Measurements from ENCODE around the gene MYO1F. TPM values are rescaled to one million over a fixed set of nuclear protein-coding genes. Genes with fewer than 3 reads are reported as not detected.

The MYO1F gene
- total RNA-seq, 2 donors from 2014 or later: 270 to 305 TPM

DNA sequence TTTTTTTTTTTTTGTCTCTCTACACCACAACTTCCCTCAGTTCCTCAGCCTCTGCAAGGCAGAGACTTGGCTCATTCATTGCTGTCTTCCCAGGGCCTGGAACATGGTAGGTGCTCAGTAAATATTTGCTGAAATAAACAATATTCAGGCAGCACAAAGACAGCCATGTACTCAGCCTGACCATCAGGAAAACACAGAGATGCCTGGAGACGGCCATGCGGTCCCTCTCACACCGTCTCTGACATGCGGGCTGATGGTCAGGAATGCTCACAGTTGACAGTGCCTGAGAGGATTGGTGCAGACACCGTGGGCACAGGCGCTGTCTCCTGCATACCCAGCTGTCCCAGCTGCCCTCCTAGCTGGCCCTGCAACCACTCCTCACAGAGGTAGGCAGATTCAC lies 75.7 kb downstream of the MYO1F start:
- H3K27ac Mint-ChIP-seq: no peak overlapping the region
- H3K36me3 Mint-ChIP-seq (ENCODE audit: low read depth): no peaks in the 10 kb centered on the region
- H3K9me3 ChIP-seq (ENCODE audit: control insufficient read depth, low read length, poor library complexity, severe bottlenecking): no peaks in the 10 kb centered on the region
- DNase-seq (no peak), ATAC-seq (no peak)
- H3K4me1 Mint-ChIP-seq: peaks cover 15% of the 10 kb centered on the region
- no peak overlapping the region for H3K4me3 Mint-ChIP-seq
- H3K27me3 Mint-ChIP-seq: no peaks in the 10 kb centered on the region

- DNase-seq (no peak), ATAC-seq (no peak)
- no peaks in the 10 kb centered on the region for H3K27me3 Mint-ChIP-seq
- no peak overlapping the region for H3K4me3 Mint-ChIP-seq
- H3K36me3 Mint-ChIP-seq (ENCODE audit: low read depth): no peaks in the 10 kb centered on the region
- H3K9me3 ChIP-seq (ENCODE audit: control insufficient read depth, low read length, poor library complexity, severe bottlenecking): no peaks in the 10 kb centered on the region
- no peak overlapping the region for H3K27ac Mint-ChIP-seq
- H3K4me1 Mint-ChIP-seq: peaks cover 11% of the 10 kb centered on the region
These were observed 77.1 kb downstream of the MYO1F start for GRCh38 chr19:8500158-8500557.

DNA sequence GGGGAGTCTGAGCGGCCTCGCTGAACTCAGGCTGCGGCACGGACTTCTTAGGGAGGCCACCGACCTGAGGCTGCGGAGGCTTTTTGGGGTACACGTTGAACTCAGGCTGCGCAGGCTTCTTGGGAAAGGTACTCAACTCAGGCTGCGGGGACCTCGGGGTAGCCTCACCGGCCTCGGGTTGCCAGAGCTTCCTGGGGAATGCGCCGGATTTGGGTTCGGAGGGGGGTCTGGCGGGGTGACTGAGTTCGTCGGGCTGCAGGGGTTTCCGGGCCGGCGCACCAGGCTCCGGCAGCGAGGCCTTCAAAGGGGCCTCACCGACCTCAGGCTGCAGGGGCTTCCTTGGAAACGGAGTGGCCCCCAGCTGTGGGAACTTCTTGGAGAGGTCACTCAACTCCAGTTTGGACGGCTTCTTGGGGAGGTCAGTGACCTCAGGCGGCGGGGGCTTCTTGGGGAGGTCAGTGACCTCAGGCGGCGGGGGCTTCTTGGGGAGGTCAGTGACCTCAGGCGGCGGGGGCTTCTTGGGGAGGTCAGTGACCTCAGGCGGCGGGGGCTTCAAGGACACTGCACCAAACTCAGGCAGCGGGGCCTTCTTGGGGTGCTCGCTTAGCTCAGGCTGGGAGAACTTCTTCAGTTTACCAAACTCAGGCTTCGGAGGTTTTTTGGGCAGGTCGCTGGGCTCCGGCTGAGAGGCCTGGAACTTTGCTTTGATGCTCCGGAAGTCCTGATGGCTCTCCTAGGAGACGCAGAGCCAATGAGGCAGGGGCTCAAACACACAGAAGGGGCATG lies 78.0 kb downstream of the MYO1F start:
- H3K9me3 ChIP-seq (ENCODE audit: control insufficient read depth, low read length, poor library complexity, severe bottlenecking): no peaks in the 10 kb centered on the region
- no peak for DNase-seq
- H3K27me3 Mint-ChIP-seq: no peaks in the 10 kb centered on the region
- H3K27ac Mint-ChIP-seq: no peak overlapping the region
- H3K4me3 Mint-ChIP-seq: no peak overlapping the region
- ATAC-seq: no peak
- H3K4me1 Mint-ChIP-seq: peaks cover 11% of the 10 kb centered on the region
- H3K36me3 Mint-ChIP-seq (ENCODE audit: low read depth): no peaks in the 10 kb centered on the region

GRCh38 chr19:8498295-8498694 lies 78.9 kb downstream of the MYO1F start:
- no peak overlapping the region for H3K27ac Mint-ChIP-seq
- no peaks in the 10 kb centered on the region for H3K27me3 Mint-ChIP-seq
- no peak for ATAC-seq
- no peaks in the 10 kb centered on the region for H3K9me3 ChIP-seq (ENCODE audit: control insufficient read depth, low read length, poor library complexity, severe bottlenecking)
- H3K4me1 Mint-ChIP-seq: peaks cover 12% of the 10 kb centered on the region
- H3K36me3 Mint-ChIP-seq (ENCODE audit: low read depth): no peaks in the 10 kb centered on the region
- no peak for DNase-seq
- H3K4me3 Mint-ChIP-seq: no peak overlapping the region

- Mint-ChIP-seq H3K4me3 (no peak overlapping the region), H3K4me1 (peaks cover 6% of the 10 kb centered on the region), H3K27ac (peak overlapping the region; percentile 45), H3K36me3 (ENCODE audit: low read depth) (no peaks in the 10 kb centered on the region), H3K27me3 (no peaks in the 10 kb centered on the region)
- no peaks in the 10 kb centered on the region for H3K9me3 ChIP-seq (ENCODE audit: control insufficient read depth, low read length, poor library complexity, severe bottlenecking)
- ATAC-seq (peak; percentile 22), DNase-seq (no peak)
These were observed 83.1 kb downstream of the MYO1F start for GRCh38 chr19:8494158-8494557.

DNA sequence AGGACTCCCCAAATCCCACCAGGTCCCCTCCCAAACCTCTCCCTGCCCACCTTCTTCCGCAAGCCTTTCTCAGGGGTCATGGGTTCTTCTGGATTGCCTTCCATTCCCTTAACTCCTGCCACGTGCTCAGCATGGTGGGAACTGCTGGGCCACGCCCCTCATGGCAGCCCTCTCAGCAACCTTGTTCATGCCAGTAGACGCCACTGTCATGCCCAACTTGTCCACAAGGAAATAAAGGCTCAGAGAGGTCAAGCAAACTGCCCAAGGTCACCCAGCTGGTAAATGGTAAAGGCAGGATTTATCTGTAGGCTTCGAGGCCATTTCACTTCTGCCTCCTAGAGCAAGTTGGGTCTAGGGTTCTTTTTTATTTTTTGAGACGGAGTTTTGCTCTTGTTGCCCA lies 85.7 kb downstream of the MYO1F start:
- Mint-ChIP-seq H3K27ac (peak overlapping the region; percentile 78), H3K27me3 (no peaks in the 10 kb centered on the region), H3K4me1 (peaks cover 26% of the 10 kb centered on the region), H3K36me3 (ENCODE audit: low read depth) (peaks cover 3% of the 10 kb centered on the region), H3K4me3 (no peak overlapping the region)
- ATAC-seq (no peak), DNase-seq (no peak)
- no peaks in the 10 kb centered on the region for H3K9me3 ChIP-seq (ENCODE audit: control insufficient read depth, low read length, poor library complexity, severe bottlenecking)

DNA sequence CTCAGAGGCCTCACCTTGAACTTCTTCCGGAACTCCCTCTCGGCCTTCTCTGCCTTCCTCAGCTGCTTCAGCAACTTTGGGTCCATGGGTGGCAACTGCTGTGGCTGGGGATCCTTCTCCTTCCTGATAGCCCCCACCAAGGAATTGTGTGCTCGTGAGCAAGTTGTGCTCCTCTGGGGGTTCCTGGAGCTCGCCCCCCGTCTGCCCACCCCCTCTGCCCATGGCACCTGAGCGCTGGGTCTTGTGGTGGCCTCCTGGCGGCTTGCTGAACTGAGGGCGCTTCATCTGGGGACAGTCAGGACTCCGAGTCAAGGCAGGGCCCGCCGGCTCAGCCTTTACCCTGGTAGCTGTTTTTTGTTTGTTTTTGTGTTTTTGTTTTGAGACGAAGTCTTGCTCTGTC lies 86.4 kb downstream of the MYO1F start:
- H3K9me3 ChIP-seq (ENCODE audit: control insufficient read depth, low read length, poor library complexity, severe bottlenecking): no peaks in the 10 kb centered on the region
- Mint-ChIP-seq H3K4me3 (peak overlapping the region; percentile 52), H3K36me3 (ENCODE audit: low read depth) (peaks cover 3% of the 10 kb centered on the region), H3K4me1 (peaks cover 30% of the 10 kb centered on the region), H3K27ac (peak overlapping the region; percentile 78), H3K27me3 (no peaks in the 10 kb centered on the region)
- no peak for DNase-seq
- no peak for ATAC-seq

DNA sequence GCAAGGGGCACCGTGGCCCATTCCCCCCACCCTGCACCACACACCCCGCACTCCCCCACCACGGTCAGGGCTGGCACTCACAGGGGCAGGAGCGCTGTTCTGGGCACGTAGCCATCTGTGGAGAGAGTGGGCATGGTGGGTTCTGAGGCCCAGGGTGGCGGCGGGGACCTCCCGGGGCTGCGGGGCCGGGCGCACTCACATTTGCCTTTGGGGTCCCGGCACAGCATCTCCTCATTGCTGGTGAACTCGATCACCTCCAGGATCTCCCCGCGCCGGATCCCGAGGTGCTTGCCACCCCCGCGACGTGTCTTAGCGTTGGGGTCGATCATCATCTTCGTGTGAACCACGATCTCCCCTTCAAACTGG lies 86.9 kb downstream of the MYO1F start:
- peaks cover 3% of the 10 kb centered on the region for H3K36me3 Mint-ChIP-seq (ENCODE audit: low read depth)
- H3K4me1 Mint-ChIP-seq: peaks cover 28% of the 10 kb centered on the region
- DNase-seq: no peak
- peak overlapping the region; percentile 78 for H3K27ac Mint-ChIP-seq
- no peaks in the 10 kb centered on the region for H3K9me3 ChIP-seq (ENCODE audit: control insufficient read depth, low read length, poor library complexity, severe bottlenecking)
- ATAC-seq: no peak
- H3K27me3 Mint-ChIP-seq: no peaks in the 10 kb centered on the region
- peak overlapping the region; percentile 52 for H3K4me3 Mint-ChIP-seq

- Mint-ChIP-seq H3K4me3 (peak overlapping the region; percentile 21), H3K27ac (peak overlapping the region; percentile 78), H3K4me1 (peaks cover 28% of the 10 kb centered on the region), H3K36me3 (ENCODE audit: low read depth) (peaks cover 3% of the 10 kb centered on the region), H3K27me3 (no peaks in the 10 kb centered on the region)
- no peak for DNase-seq
- ATAC-seq: no peak
- H3K9me3 ChIP-seq (ENCODE audit: control insufficient read depth, low read length, poor library complexity, severe bottlenecking): no peaks in the 10 kb centered on the region
These were observed 87.5 kb downstream of the MYO1F start for GRCh38 chr19:8489561-8490394.

- no peak for ATAC-seq
- Mint-ChIP-seq H3K36me3 (ENCODE audit: low read depth) (peaks cover 3% of the 10 kb centered on the region), H3K4me3 (peak overlapping the region; percentile 67), H3K27me3 (no peaks in the 10 kb centered on the region), H3K4me1 (peaks cover 25% of the 10 kb centered on the region), H3K27ac (peak overlapping the region; percentile 90)
- no peaks in the 10 kb centered on the region for H3K9me3 ChIP-seq (ENCODE audit: control insufficient read depth, low read length, poor library complexity, severe bottlenecking)
- no peak for DNase-seq
These were observed 88.9 kb downstream of the MYO1F start for GRCh38 chr19:8488365-8488764.

- DNase-seq: peak; percentile 34 to 51 (median 46)
- H3K27ac Mint-ChIP-seq: peak overlapping the region; percentile 90
- H3K36me3 Mint-ChIP-seq (ENCODE audit: low read depth): peaks cover 3% of the 10 kb centered on the region
- H3K27me3 Mint-ChIP-seq: no peaks in the 10 kb centered on the region
- peak overlapping the region; percentile 86 for H3K4me3 Mint-ChIP-seq
- peaks cover 31% of the 10 kb centered on the region for H3K4me1 Mint-ChIP-seq
- ATAC-seq: peak; percentile 90
- H3K9me3 ChIP-seq (ENCODE audit: control insufficient read depth, low read length, poor library complexity, severe bottlenecking): no peaks in the 10 kb centered on the region
These were observed 89.9 kb downstream of the MYO1F start for GRCh38 chr19:8487137-8487851.

DNA sequence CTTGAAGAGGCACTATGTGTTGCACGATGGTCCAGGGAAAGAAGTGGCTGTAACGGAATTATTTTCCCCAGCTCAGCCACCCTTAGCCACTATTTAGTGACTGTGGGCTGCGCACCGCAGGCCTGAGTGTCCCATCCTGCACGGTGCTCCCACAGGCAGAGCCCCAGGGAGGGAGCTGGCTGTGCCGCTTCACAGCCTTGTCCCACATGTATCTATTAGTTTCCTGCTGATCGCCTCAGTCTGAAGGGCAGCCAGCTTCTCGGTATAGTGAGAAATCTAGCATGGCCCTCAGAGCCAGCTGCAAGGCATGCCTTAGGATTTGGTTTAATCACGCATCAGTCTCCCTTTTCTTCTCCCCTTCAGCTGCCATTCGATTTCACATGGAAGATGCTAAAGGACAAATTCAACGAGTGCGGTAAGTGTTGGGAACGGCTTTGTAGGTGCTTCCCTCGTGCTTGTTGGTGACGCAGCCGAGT lies 90.5 kb downstream of the MYO1F start:
- Mint-ChIP-seq H3K36me3 (ENCODE audit: low read depth) (peaks cover 3% of the 10 kb centered on the region), H3K4me3 (peak overlapping the region; percentile 86), H3K27ac (peak overlapping the region; percentile 90), H3K27me3 (no peaks in the 10 kb centered on the region), H3K4me1 (peaks cover 31% of the 10 kb centered on the region)
- no peak for ATAC-seq
- DNase-seq: no peak
- no peaks in the 10 kb centered on the region for H3K9me3 ChIP-seq (ENCODE audit: control insufficient read depth, low read length, poor library complexity, severe bottlenecking)

All from T-helper 17 cell (primary cell).